ENCODE measurements around the gene PANX1. TPM values are rescaled to one million over a fixed set of nuclear protein-coding genes. Genes with fewer than 3 reads are reported as not detected.
"Not testable (repeated sequence)": the region's sequence is repeated elsewhere in the genome, so short reads cannot be mapped to it uniquely, and the experiment has no call there.

Gene PANX1
- total and polyA plus RNA-seq, 12 donors = 3.3 to 40.5 (median 16.8) TPM

DNA sequence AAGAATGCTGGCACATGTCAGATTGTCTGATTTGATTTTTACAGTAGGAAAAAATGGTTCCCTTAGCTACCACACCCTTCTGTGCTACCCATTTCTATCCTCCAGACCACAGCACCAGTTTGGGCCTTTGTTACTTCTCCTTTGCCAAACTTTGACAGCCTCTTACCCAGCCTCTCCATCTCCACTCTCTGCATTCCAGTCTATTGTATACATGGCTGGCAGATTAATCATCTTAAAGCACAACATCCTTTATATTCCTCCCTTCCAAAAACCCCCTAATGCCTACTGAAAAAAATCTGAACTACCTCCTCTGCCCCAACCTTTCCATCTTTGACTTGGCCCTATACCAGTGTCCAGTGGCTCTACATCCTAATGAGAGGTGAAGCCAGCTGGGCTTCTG lies 10.8 kb upstream of the PANX1 start:
- intact Hi-C loops (cut with DNase I) = no loop called here
- no peak for DNase-seq
- Histone ChIP-seq H3K9me3 (replicated peaks in 1 of 3) (no peaks in the 10 kb centered on the region), H3K27ac (no peak overlapping the region), H3K27me3 (no peaks in the 10 kb centered on the region), H3K4me3 (no peak overlapping the region), H3K36me3 (replicated peaks in 1 of 2) (no peaks in the 10 kb centered on the region), H3K4me1 (replicated peaks in 1 of 2) (peaks cover 0 to 11% of the 10 kb centered on the region in 2 donors)
- TF ChIP-seq POLR2A (IDR thresholded peaks at IDR 0.05) = no peak

DNA sequence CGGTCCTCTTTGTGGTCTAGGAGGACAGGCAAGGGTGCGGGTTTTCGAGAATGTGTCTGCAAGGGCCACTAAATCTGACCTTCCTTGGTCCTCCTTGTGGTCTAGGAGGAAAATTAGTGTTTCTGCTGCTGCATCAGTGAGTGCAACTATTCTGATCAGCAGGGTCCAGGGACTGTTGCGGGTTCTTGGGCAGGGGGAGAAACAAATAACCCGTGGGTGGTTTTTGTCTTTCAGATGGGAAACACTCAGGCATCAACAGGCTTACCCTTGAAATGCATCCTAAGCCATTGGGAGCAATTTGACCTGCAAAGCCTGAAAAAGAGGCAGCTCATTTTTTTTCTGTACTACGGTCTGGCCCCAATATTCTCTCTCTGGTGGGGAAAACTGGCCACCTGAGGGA lies 9.0 kb upstream of the PANX1 start:
- H3K36me3 ChIP-seq (replicated peaks in 1 of 2); H3K9me3 ChIP-seq (replicated peaks in 1 of 3); DNase-seq; H3K27me3 ChIP-seq; H3K4me3 ChIP-seq; intact Hi-C loops (cut with DNase I); H3K27ac ChIP-seq: not testable (repeated sequence)
- H3K4me1 ChIP-seq (replicated peaks in 1 of 2) = peaks cover 0 to 11% of the 10 kb centered on the region in 2 donors
- WGBS, 4 donors = 79 to 95% (median 90%) methylated on average over 5 to 6 of the region's 6 CpGs

DNA sequence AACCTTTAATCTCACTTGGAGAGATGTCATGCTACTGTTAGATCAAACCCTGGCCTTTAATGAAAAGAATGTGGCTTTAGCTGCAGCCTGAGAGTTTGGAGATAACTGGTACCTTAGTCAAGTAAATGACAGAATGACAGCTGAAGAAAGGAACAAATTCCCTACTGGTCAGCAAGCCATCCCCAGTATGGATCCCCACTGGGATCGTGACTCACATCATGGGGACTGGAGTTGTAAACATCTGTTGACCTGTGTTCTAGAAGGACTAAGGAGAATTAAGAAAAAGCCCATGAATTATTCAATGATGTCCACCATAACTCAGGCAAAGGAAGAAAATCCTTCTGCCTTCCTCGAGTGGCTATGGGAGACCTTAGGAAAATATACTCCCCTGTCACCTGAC lies 8.1 kb upstream of the PANX1 start:
- WGBS, 4 donors = 80 to 87% (median 82%) methylated on average over 2 of the region's 2 CpGs
- H3K9me3 ChIP-seq (replicated peaks in 1 of 3); H3K27me3 ChIP-seq; H3K27ac ChIP-seq; intact Hi-C loops (cut with DNase I); H3K4me3 ChIP-seq; DNase-seq; H3K36me3 ChIP-seq (replicated peaks in 1 of 2): not testable (repeated sequence)
- H3K4me1 ChIP-seq (replicated peaks in 1 of 2) = peaks cover 0 to 11% of the 10 kb centered on the region in 2 donors

DNA sequence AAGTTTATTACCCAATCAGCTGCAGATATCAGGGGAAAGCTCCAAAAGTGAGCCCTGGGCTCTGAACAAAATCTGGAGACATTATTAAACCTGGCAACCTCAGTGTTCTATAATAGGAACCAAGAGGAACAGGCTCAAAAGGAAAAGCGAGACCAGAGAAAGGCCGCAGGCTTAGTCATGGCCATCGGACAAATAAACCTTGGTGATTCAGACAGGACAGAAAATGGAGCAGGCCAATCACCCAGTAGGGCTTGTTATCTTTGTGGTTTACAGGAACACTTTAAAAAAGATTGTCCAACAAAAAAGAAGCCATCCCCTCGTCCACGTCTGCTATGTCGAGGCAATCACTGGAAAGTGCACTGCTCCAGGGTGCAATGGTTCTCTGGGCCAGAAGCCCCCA lies 7.7 kb upstream of the PANX1 start:
- H3K4me3 ChIP-seq = no peak overlapping the region
- no peak for DNase-seq
- no peaks in the 10 kb centered on the region for H3K36me3 ChIP-seq (replicated peaks in 1 of 2)
- WGBS, 4 donors = 77 to 86% (median 83%) methylated on average over 6 of the region's 6 CpGs
- TF ChIP-seq POLR2A (IDR thresholded peaks at IDR 0.05) = no peak
- TF ChIP-seq, protein P1, sequence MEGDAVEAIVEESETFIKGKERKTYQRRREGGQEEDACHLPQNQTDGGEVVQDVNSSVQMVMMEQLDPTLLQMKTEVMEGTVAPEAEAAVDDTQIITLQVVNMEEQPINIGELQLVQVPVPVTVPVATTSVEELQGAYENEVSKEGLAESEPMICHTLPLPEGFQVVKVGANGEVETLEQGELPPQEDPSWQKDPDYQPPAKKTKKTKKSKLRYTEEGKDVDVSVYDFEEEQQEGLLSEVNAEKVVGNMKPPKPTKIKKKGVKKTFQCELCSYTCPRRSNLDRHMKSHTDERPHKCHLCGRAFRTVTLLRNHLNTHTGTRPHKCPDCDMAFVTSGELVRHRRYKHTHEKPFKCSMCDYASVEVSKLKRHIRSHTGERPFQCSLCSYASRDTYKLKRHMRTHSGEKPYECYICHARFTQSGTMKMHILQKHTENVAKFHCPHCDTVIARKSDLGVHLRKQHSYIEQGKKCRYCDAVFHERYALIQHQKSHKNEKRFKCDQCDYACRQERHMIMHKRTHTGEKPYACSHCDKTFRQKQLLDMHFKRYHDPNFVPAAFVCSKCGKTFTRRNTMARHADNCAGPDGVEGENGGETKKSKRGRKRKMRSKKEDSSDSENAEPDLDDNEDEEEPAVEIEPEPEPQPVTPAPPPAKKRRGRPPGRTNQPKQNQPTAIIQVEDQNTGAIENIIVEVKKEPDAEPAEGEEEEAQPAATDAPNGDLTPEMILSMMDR (IDR thresholded peaks at IDR 0.05) = no peak
- H3K27me3 ChIP-seq = no peaks in the 10 kb centered on the region
- no peaks in the 10 kb centered on the region for H3K9me3 ChIP-seq (replicated peaks in 1 of 3)
- H3K4me1 ChIP-seq (replicated peaks in 1 of 2) = peaks cover 0 to 8% of the 10 kb centered on the region in 2 donors
- H3K27ac ChIP-seq = no peak overlapping the region
- intact Hi-C loops (cut with DNase I) = no loop called here

DNA sequence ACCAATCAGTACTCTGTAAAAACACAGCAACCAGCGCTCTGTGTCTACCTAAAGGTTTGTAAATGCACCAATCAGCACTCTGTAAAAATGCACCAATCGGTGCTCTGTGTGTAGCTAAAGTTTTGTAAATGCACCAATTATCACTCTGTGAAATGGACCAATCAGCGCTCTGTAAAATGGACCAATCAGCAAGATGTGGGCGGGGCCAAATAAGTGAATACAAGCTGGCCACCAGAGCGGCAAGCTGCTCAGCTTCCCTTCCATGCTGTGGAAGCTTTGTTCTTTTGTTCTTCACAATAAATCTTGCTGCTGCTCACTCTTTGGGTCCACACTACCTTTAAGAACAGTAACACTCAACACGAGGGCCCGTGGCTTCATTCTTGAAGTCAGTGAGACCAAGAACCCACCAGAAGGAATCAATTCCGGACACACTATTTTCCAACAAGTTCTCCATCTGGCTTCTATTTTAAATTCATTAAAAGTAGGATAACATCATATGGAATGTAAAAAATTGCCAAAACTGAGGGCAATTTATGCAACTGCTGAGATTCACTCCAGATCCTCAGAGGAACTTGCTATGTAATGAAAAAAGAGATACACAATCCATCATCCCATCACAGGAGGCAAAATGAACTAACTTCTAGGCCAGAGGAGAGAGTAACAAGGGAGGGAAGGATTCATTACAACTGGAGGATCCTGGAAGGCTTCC lies 3.1 kb upstream of the PANX1 start:
- Histone ChIP-seq H3K36me3 (replicated peaks in 1 of 2) (no peaks in the 10 kb centered on the region), H3K4me3 (no peak overlapping the region), H3K27ac (no peak overlapping the region), H3K4me1 (replicated peaks in 1 of 2) (peaks cover 16 to 18% of the 10 kb centered on the region in 2 donors), H3K9me3 (replicated peaks in 1 of 3) (no peaks in the 10 kb centered on the region), H3K27me3 (no peaks in the 10 kb centered on the region)
- 88 to 93% (median 92%) methylated on average over 7 to 8 of the region's 8 CpGs for WGBS, 4 donors
- TF ChIP-seq, protein P1 (IDR thresholded peaks at IDR 0.05) = no peak
- TF ChIP-seq POLR2A (IDR thresholded peaks at IDR 0.05) = no peak
- intact Hi-C loops (cut with DNase I) = no loop called here
- DNase-seq = no peak

DNA sequence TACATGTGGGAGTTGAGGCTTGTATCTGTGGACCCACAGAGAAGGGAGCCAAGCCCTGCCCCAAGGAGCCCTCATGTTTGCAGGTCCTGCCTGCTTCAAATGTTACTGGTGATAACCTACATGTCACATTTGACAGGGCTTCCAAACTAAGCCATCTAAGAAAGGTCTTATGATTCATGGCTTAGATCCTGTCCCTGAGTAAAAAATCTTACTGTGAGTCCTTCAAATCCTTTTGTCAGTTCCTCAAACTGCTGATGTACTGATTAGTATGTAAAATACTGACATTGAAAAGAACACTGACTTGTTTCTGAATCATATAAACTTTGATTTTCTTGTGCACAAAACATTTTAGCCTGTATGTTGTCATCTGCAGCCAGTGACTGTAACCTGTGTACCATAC lies 1.0 kb upstream of the PANX1 start:
- intact Hi-C loops (cut with DNase I) = no loop called here
- TF ChIP-seq POLR2A (IDR thresholded peaks at IDR 0.05) = no peak
- TF ChIP-seq, protein P1 (IDR thresholded peaks at IDR 0.05) = no peak
- Histone ChIP-seq H3K9me3 (replicated peaks in 1 of 3) (no peaks in the 10 kb centered on the region), H3K27ac (peak overlapping the region in 3 of 5 donors; percentile 94 to 96 (median 96)), H3K36me3 (replicated peaks in 1 of 2) (no peaks in the 10 kb centered on the region), H3K4me1 (replicated peaks in 1 of 2) (peaks cover 33 to 39% of the 10 kb centered on the region in 2 donors), H3K4me3 (peak overlapping the region in 2 of 4 donors; percentile 73 to 90), H3K27me3 (no peaks in the 10 kb centered on the region)
- DNase-seq = no peak

All from adrenal gland (tissue), 12 donors.